Stimulated activated effector memory CD8-positive, alpha-beta T cell treated with anti-CD3 and anti-CD28 coated beads, Interleukin-12 subunit alpha, Interleukin-12 subunit beta, amount 100 ng/mL, for 72 hours (primary cell): ENCODE measurements around the gene TNFRSF12A.
"Not testable (repeated sequence)": the region's sequence is repeated elsewhere in the genome, so short reads cannot be mapped to it uniquely, and the experiment has no call there.

Experiments
- ATAC-seq: fragments of 150-1000 bp; cut with Tn5 transposase; 2 replicates; pipeline ENCODE4 v1.10.0; 2021
- DNase-seq, 2 donors: peaks; one replicate each; pipeline ENCODE4 v3.0.0; 2021 to 2022; ENCODE audit warnings: low spot score in 2 of 2
- H3K27ac Mint-ChIP-seq: one replicate; pipeline ENCODE4 v1.8.0; 2022; ENCODE audit warnings: mild to moderate bottlenecking, mixed read lengths
- H3K36me3 Mint-ChIP-seq: one replicate; pipeline ENCODE4 v1.8.0; 2022; ENCODE audit warnings: mild to moderate bottlenecking, mixed read lengths
- H3K4me1 Mint-ChIP-seq: one replicate; pipeline ENCODE4 v1.8.0; 2022; ENCODE audit warnings: mixed read lengths
- H3K4me3 Mint-ChIP-seq: one replicate; pipeline ENCODE4 v1.8.0; 2022; ENCODE audit warnings: mild to moderate bottlenecking, mixed read lengths
- H3K9me3 Mint-ChIP-seq: one replicate; pipeline ENCODE4 v1.8.0; 2022; ENCODE audit warnings: mixed read lengths

The TNFRSF12A gene

DNA sequence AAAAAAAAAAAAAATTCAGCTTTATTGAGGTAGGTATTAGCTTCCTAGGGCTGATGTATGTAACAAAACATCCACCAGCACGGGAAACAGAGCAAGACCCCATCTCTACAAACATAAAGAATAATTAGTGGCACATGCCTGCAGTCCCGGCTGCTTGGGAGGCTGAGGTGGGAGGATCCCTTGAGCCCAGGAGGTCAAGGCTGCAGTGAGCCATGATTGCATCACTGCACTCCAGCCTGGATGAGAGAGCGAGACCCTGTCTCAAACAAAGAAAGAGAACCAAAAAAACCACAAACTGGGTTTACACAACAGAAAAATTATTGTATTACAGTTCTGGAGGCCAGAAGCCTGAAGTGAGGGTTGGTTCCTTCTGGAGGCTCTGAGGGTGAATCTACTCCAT lies 22.2 kb downstream of the TNFRSF12A start:
- Mint-ChIP-seq H3K36me3 (peaks cover 17% of the 10 kb centered on the region), H3K9me3 (no peaks in the 10 kb centered on the region), H3K27ac (no peak overlapping the region), H3K4me3 (no peak overlapping the region), H3K4me1 (peaks cover 18% of the 10 kb centered on the region)
- no peak for ATAC-seq
- DNase-seq, result no peak

DNA sequence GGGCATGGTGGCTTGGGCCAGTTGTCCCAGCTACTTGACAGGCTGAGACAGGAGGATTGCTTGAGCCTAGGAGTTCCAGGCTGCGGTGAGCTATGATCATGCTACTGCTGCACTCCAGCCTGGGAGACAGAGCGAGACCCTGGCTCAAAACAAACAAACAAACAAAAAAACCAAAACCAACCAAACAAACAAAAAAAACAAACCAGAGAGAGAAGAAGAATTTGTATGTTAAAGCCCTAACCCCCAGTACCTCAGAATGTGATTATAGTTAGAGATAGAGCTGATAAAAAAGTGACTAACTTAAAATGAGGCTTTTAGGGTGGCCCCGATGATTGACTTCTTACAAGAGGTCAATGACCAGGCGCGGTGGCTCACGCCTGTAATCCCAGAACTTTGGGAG lies 24.5 kb downstream of the TNFRSF12A start:
- peak overlapping the region; percentile 76 for H3K4me3 Mint-ChIP-seq
- peaks cover 25% of the 10 kb centered on the region for H3K36me3 Mint-ChIP-seq
- no peak for ATAC-seq
- H3K9me3 Mint-ChIP-seq, result no peaks in the 10 kb centered on the region
- peaks cover 22% of the 10 kb centered on the region for H3K4me1 Mint-ChIP-seq
- H3K27ac Mint-ChIP-seq, result peak overlapping the region; percentile 68
- DNase-seq, result no peak

DNA sequence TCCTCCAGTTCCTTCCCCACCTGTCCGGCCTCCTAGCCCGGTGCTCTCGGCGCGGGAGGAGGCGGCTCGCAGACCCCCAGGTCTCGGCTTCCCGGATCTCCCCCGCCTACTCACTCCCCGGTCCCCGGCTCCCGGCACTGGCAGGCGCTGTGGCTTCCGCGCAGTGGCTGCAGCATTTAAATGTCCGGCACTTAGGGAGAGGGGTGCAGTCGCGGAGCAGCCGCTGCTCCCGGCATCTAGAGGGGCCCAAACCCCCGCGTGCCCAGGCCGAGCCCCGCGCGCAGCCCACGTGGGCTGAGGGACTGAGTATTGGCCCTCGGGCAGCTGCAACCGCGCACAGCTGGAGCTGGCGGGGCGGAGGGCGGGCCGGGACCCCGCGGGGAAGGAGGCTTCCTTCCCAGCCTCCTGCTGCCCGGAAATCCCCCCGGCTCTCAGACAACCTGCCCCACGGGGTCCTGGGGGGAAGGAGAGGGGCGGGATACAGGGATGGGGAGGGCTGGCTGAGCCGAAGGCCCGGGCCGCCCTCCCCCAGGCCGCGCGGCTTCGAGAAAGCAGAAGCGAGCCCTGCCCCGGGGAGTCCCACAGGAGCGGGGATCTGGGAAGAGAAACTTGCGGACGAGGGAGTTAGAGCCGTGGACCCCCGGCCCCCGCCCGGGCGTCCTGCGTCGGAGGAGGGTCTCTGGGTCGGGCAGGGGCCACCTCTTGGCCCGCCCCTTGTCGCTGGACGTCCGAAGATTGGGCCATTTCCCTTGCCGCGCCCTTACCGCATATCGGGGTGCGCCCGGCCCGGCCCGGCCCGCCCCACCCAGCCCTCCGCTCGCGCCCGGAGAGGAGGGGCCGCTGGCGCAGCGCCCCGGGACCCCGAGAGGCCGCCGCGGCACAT lies 25.8 kb downstream of the TNFRSF12A start, which contains the start of gene MMP25:
TSS of gene MMP25 (plus strand) at position 804 of the 883 bp plus-strand sequence. CDS start 357 bp downstream, outside the sequence.
- H3K9me3 Mint-ChIP-seq, result no peaks in the 10 kb centered on the region
- DNase-seq (peak in 1 of 2 donors; percentile 75), ATAC-seq (peak; percentile 57)
- H3K4me3 Mint-ChIP-seq, result peak within 1 kb of the TSS; percentile 76
- peak within 1 kb of the TSS; percentile 68 for H3K27ac Mint-ChIP-seq
- H3K36me3 Mint-ChIP-seq, result peaks cover 30% of the 10 kb centered on the region
- peaks cover 26% of the 10 kb centered on the region for H3K4me1 Mint-ChIP-seq

DNA sequence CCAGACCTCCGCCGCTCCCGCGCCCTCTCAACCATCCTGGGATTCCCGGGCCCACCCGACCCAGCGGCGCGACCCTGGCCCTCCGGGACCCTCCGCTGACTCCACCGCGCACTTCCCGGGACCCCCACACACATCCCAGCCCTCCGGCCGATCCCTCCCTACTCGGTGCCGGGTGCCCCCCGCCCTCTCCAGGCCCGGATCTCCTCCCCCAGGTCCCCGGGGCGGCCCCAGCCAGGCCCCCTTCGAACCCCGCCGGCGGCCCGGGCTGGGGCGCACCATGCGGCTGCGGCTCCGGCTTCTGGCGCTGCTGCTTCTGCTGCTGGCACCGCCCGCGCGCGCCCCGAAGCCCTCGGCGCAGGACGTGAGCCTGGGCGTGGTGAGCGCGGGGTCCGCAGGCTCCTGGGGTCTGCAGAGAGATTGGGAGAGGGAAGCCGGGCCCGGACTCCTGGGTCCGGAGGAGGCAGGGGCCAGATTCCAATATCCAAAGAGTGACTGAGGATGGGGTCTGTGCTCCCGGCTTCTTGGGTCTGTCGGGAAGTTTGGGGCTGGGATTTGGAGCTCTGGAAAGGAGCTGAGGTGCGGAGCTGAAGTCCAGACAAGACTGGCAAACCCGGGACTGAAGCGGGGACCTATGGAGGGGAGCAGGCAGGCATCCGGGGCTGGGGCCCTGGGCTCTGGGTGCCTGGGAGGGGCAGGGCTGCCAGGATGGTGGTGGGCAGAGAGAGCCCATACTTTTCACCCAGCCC lies 26.6 kb downstream of the TNFRSF12A start:
- H3K27ac Mint-ChIP-seq, result peak overlapping the region; percentile 45
- no peaks in the 10 kb centered on the region for H3K9me3 Mint-ChIP-seq
- peak overlapping the region; percentile 76 for H3K4me3 Mint-ChIP-seq
- DNase-seq, result no peak
- peaks cover 32% of the 10 kb centered on the region for H3K4me1 Mint-ChIP-seq
- peak; percentile 45 for ATAC-seq
- H3K36me3 Mint-ChIP-seq, result peaks cover 37% of the 10 kb centered on the region

DNA sequence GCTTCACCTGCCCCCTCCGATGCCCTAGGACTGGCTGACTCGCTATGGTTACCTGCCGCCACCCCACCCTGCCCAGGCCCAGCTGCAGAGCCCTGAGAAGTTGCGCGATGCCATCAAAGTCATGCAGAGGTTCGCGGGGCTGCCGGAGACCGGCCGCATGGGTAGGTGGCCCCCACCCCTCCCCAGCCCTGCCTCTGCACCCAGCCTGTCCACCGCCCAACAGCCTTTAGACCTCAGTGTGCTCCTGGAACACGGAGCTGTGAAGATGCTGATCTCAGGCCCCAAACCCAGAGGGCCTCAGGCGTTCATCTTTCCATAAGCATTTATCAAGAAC lies 27.2 kb downstream of the TNFRSF12A start:
- H3K4me1 Mint-ChIP-seq, result peaks cover 37% of the 10 kb centered on the region
- DNase-seq, result no peak
- peaks cover 42% of the 10 kb centered on the region for H3K36me3 Mint-ChIP-seq
- H3K9me3 Mint-ChIP-seq, result no peaks in the 10 kb centered on the region
- peak overlapping the region; percentile 45 for H3K27ac Mint-ChIP-seq
- ATAC-seq, result peak; percentile 9
- peak overlapping the region; percentile 76 for H3K4me3 Mint-ChIP-seq

DNA sequence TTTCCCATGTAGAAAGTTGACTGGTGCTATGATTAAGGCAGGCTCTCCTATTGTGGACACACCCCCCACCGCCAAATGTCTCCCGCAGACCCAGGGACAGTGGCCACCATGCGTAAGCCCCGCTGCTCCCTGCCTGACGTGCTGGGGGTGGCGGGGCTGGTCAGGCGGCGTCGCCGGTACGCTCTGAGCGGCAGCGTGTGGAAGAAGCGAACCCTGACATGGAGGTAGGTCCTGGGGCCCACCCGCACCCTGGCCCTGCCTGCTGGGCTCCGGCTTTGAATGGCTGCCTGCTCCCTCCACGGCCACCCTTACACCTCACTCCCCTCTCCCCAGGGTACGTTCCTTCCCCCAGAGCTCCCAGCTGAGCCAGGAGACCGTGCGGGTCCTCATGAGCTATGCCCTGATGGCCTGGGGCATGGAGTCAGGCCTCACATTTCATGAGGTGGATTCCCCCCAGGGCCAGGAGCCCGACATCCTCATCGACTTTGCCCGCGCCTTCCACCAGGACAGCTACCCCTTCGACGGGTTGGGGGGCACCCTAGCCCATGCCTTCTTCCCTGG lies 29.8 kb downstream of the TNFRSF12A start:
- Mint-ChIP-seq H3K4me3 (no peak overlapping the region), H3K4me1 (peaks cover 49% of the 10 kb centered on the region), H3K36me3 (peaks cover 59% of the 10 kb centered on the region)

GRCh38 chr16:3050487-3050886 lies 30.3 kb downstream of the TNFRSF12A start:
- Mint-ChIP-seq H3K4me1 (peaks cover 49% of the 10 kb centered on the region), H3K9me3 (no peaks in the 10 kb centered on the region), H3K36me3 (peaks cover 59% of the 10 kb centered on the region), H3K4me3 (no peak overlapping the region), H3K27ac (peak overlapping the region; percentile 50)
- no peak for ATAC-seq
- DNase-seq, result no peak

More for the DNA sequence above, 29.8 kb downstream of the TNFRSF12A start:
- Mint-ChIP-seq H3K27ac (peak overlapping the region; percentile 50), H3K9me3 (no peaks in the 10 kb centered on the region)
- no peak for ATAC-seq
- no peak for DNase-seq

DNA sequence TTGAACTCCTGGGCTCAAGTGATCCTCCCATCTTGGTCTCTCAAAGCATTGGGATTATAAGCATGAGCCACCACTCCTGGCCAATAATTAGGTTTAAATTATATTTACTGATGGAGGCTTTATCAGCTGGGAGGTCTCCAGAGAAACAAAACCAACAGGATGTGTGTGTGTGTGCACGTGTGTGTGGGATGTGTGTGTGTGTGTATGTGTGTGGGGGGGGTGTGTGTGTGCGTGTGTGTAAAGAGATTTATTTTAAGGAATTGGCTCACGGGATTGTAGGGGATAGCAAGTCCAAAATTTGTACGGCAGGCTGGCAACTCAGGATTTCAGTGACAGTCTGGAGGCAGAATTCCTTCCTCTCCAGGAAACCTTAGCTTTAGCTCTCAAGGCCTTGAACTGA lies 30.8 kb downstream of the TNFRSF12A start:
- Mint-ChIP-seq H3K36me3 (peaks cover 62% of the 10 kb centered on the region), H3K9me3 (no peaks in the 10 kb centered on the region), H3K4me1 (peaks cover 54% of the 10 kb centered on the region), H3K27ac (peak overlapping the region; percentile 50), H3K4me3 (no peak overlapping the region)
- ATAC-seq (no peak), DNase-seq (no peak)

DNA sequence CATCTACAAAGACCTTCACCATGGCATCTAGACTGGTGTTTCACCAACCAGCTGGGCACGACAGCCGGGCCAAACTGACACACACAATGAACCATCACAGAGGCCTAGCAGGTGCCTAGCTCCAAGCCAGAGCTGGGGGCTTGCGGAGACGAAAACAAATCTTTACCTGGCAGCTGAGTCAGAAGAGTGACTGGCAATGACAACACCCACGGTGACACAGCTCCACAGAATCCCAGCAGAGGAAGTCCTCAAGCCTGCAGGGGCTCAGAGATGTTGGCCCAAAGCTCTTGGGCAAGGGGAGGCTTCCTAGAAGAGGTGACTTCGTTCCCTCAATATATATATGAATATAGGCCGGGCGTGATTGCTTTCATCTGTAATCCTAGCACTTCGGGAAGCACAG lies 31.3 kb downstream of the TNFRSF12A start:
- Mint-ChIP-seq H3K4me1 (peaks cover 59% of the 10 kb centered on the region), H3K9me3 (no peaks in the 10 kb centered on the region), H3K27ac (no peak overlapping the region), H3K4me3 (no peak overlapping the region), H3K36me3 (peaks cover 66% of the 10 kb centered on the region)
- ATAC-seq, result no peak
- no peak for DNase-seq

DNA sequence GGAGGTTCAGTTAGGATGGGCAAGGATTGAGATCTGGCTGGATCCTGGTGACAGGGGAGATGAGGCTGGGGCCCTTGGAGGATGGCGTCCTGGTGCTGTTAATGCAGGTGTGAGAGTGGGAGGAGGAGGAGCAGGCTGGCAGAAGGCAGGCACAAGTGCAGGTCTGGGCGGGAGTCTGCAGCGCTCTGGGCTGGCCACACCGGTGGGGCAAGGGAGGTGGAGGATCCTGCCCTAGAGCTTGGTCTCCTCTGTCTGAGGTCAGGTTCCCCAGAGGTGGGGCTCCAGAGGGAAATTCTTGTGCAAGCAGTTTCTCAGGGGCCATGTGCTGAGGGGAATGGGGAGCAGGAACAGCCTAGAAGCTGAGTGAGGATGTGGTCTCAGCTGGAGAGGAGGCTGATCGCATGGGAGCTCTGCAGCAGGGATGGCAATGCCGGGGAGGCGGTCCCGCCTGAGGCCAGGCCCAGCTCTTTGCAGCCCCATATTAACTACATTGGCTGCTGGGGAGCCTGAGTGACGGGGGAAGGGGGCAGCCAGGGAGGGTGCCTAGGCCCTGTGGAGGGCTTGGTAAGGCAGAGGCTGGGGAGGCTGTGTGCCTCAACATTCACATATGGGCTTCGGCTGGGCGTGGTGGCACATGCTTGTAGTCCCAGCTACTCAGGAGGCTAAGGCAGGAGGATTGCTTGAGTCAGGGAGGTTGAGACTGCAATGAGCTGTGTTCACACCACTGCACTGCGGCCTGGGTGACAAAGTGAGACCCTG lies 32.6 kb downstream of the TNFRSF12A start:
- H3K4me1 Mint-ChIP-seq, result peaks cover 71% of the 10 kb centered on the region
- not testable (repeated sequence) for H3K9me3 Mint-ChIP-seq, DNase-seq, H3K4me3 Mint-ChIP-seq
- H3K36me3 Mint-ChIP-seq, result peaks cover 73% of the 10 kb centered on the region
- ATAC-seq, result peak; percentile 72
- peak overlapping the region; percentile 76 for H3K27ac Mint-ChIP-seq

DNA sequence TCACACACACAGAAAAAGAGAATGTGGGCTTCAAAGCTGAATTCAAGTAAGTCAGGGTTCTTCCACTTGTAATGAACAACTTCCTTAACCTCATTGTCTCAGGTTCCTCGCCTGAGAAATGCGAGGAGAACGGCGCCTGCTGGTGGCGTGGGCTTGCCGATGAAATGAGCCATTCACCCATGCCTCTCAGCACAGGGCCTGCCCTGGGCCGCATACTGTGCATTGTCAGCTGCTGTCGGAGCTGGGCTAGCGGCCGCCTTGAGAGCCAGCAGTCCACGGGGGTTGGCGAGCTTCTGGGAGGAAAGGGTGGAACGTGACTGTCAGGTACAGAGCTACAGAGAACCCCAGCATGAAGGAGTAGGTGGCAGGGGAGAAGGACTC lies 33.2 kb downstream of the TNFRSF12A start:
- not testable (repeated sequence) for H3K9me3 Mint-ChIP-seq, H3K27ac Mint-ChIP-seq, DNase-seq
- ATAC-seq, result peak; percentile 49
- Mint-ChIP-seq H3K4me3 (peak overlapping the region; percentile 77), H3K36me3 (peaks cover 70% of the 10 kb centered on the region), H3K4me1 (peaks cover 67% of the 10 kb centered on the region)

GRCh38 chr16:3054965-3055733 lies 35.0 kb downstream of the TNFRSF12A start:
- Mint-ChIP-seq H3K4me3 (peak overlapping the region; percentile 77), H3K4me1 (peaks cover 71% of the 10 kb centered on the region)
- peak; percentile 2 for ATAC-seq

DNA sequence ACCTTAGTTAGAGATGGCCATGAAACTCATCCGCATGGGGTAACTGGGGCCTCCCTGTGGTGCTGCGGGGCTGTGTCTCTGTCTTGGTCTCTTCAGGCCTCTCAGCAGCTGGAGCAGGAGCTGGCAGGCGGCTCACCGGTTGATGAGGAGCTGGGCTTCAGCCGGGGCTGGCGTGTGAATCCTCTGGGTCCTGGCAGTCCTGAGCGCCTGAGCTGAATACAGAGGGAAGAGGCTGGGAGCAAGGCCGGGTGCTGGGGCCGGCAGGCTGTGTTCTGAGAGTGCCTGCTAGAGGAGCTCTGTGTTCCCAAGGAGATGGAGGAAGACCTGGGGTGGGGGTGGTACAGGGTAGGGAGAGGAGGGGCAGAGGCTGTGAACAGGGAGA lies 35.6 kb downstream of the TNFRSF12A start:
- peak overlapping the region; percentile 90 for H3K27ac Mint-ChIP-seq
- DNase-seq, result not testable (repeated sequence)
- H3K4me1 Mint-ChIP-seq, result peaks cover 75% of the 10 kb centered on the region

More at GRCh38 chr16:3054965-3055733, 35.0 kb downstream of the TNFRSF12A start:
- DNase-seq, result no peak
- peak overlapping the region; percentile 90 for H3K27ac Mint-ChIP-seq
- no peaks in the 10 kb centered on the region for H3K9me3 Mint-ChIP-seq
- peaks cover 76% of the 10 kb centered on the region for H3K36me3 Mint-ChIP-seq

More for the DNA sequence above, 35.6 kb downstream of the TNFRSF12A start:
- H3K9me3 Mint-ChIP-seq, ATAC-seq: not testable (repeated sequence)
- peaks cover 73% of the 10 kb centered on the region for H3K36me3 Mint-ChIP-seq
- H3K4me3 Mint-ChIP-seq, result peak overlapping the region; percentile 77
